Measurements from ENCODE around the gene MPLKIP.

Gene MPLKIP

GRCh38 chr7:40095695-40096327 lies 38.6 kb downstream of the MPLKIP start:
- Histone ChIP-seq H3K27me3 (ENCODE audit: control insufficient read depth, low read length) (no peaks in the 10 kb centered on the region), H3K4me2 (ENCODE audit: low read length) (no peak overlapping the region), H3K27ac (ENCODE audit: low read depth, low read length) (no peak overlapping the region), H3K9me2 (replicated peaks; ENCODE audit: control insufficient read depth, low read length) (no peaks in the 10 kb centered on the region), H3K9me3 (ENCODE audit: control insufficient read depth, insufficient read depth, low read length) (no peaks in the 10 kb centered on the region), H3K4me3 (ENCODE audit: low read length) (no peak overlapping the region), H3K36me3 (ENCODE audit: control insufficient read depth, low read length) (peaks cover 55% of the 10 kb centered on the region), H3K79me2 (ENCODE audit: control insufficient read depth, low read length) (no peaks in the 10 kb centered on the region), H4K20me1 (ENCODE audit: control insufficient read depth, insufficient read depth, low read depth, low read length) (no peaks in the 10 kb centered on the region), H3F3A (ENCODE audit: control insufficient read depth, insufficient read depth) (peaks cover 7% of the 10 kb centered on the region; the same call in 1 of the 2 replicates), H3K4me1 (ENCODE audit: control insufficient read depth, low read length) (no peaks in the 10 kb centered on the region)
- TF ChIP-seq CTCF (IDR thresholded peaks at IDR 0.05; ENCODE audit: low read depth, low read length, poor library complexity, severe bottlenecking): no peak
- no peak for TF ChIP-seq EZH2phosphoT487 (IDR thresholded peaks at IDR 0.05; ENCODE audit: borderline replicate concordance, low read length)

GRCh38 chr7:40095230-40095629 lies 39.2 kb downstream of the MPLKIP start:
- Histone ChIP-seq H3K4me1 (ENCODE audit: control insufficient read depth, low read length) (no peaks in the 10 kb centered on the region), H3F3A (ENCODE audit: control insufficient read depth, insufficient read depth) (peaks cover 7% of the 10 kb centered on the region; the same call in 1 of the 2 replicates), H3K4me2 (ENCODE audit: low read length) (no peak overlapping the region), H3K9me3 (ENCODE audit: control insufficient read depth, insufficient read depth, low read length) (no peaks in the 10 kb centered on the region), H4K20me1 (ENCODE audit: control insufficient read depth, insufficient read depth, low read depth, low read length) (no peaks in the 10 kb centered on the region), H3K79me2 (ENCODE audit: control insufficient read depth, low read length) (no peaks in the 10 kb centered on the region), H3K36me3 (ENCODE audit: control insufficient read depth, low read length) (peaks cover 55% of the 10 kb centered on the region), H3K4me3 (ENCODE audit: low read length) (no peak overlapping the region), H3K27ac (ENCODE audit: low read depth, low read length) (no peak overlapping the region), H3K27me3 (ENCODE audit: control insufficient read depth, low read length) (no peaks in the 10 kb centered on the region), H3K9me2 (replicated peaks; ENCODE audit: control insufficient read depth, low read length) (no peaks in the 10 kb centered on the region)
- TF ChIP-seq EZH2phosphoT487 (IDR thresholded peaks at IDR 0.05; ENCODE audit: borderline replicate concordance, low read length) (no peak), CTCF (IDR thresholded peaks at IDR 0.05; ENCODE audit: low read depth, low read length, poor library complexity, severe bottlenecking) (no peak)

DNA sequence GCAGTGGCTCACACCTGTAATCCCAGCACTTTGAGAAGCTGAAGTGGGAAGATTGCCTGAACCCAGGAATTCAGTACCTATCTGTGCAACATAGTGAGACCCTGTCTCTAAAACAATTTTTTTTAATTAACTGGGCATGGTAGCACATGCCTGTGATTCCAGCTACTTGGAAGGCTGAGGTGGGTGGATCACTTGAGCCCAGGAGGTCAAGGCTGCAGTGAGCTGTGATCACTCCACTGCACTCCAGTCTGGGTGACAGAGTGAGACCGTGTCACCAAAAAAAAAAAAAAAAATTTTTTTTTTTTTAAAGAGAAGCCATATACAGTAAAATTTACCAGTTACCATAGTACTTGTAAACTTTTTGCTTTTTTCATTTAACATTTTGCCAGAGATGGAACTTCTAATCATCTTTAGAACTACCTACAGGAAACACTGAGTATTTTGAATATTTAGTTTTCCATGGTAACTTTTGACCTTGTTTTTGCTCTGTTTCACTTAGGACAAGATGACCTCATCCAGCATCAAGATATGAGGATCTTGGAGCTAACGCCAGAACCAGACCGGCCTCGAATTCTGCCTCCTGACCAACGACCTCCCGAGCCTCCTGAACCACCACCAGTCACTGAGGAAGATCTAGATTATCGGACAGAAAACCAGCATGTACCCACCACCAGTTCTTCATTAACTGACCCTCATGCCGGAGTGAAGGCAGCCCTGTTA lies 40.6 kb downstream of the MPLKIP start:
- TF ChIP-seq CTCF (IDR thresholded peaks at IDR 0.05; ENCODE audit: low read depth, low read length, poor library complexity, severe bottlenecking): no peak
- TF ChIP-seq EZH2phosphoT487 (IDR thresholded peaks at IDR 0.05; ENCODE audit: borderline replicate concordance, low read length): no peak
- Histone ChIP-seq H3K9me3 (ENCODE audit: control insufficient read depth, insufficient read depth, low read length) (no peaks in the 10 kb centered on the region), H4K20me1 (ENCODE audit: control insufficient read depth, insufficient read depth, low read depth, low read length) (no peaks in the 10 kb centered on the region), H3K27me3 (ENCODE audit: control insufficient read depth, low read length) (no peaks in the 10 kb centered on the region), H3K79me2 (ENCODE audit: control insufficient read depth, low read length) (no peaks in the 10 kb centered on the region), H3K4me3 (ENCODE audit: low read length) (no peak overlapping the region), H3K36me3 (ENCODE audit: control insufficient read depth, low read length) (peaks cover 66% of the 10 kb centered on the region), H3F3A (ENCODE audit: control insufficient read depth, insufficient read depth) (peaks cover 7% of the 10 kb centered on the region; the same call in 1 of the 2 replicates), H3K4me2 (ENCODE audit: low read length) (no peak overlapping the region), H3K9me2 (replicated peaks; ENCODE audit: control insufficient read depth, low read length) (no peaks in the 10 kb centered on the region), H3K27ac (ENCODE audit: low read depth, low read length) (no peak overlapping the region), H3K4me1 (ENCODE audit: control insufficient read depth, low read length) (no peaks in the 10 kb centered on the region)
